Left ventricle myocardium inferior (tissue), 1 donor: ENCODE data around the gene REC114. TPM values are rescaled to one million over a fixed set of nuclear protein-coding genes. Genes with fewer than 3 reads are reported as not detected.

Experiments used
- DNase-seq: peaks from one replicate; pipeline ENCODE4 v3.0.0-alpha.2; 2020
- H3K27ac ChIP-seq: fragments of 200-600 bp; replicated peaks from 2 replicates; pipeline ENCODE4 v1.8.0; 2021
- H3K27me3 ChIP-seq: fragments of 200-600 bp; 2 replicates; pipeline ENCODE4 v1.8.0; 2021; ENCODE audit warnings: low read depth
- H3K36me3 ChIP-seq: fragments of 200-600 bp; 2 replicates; pipeline ENCODE4 v1.8.0; 2021
- H3K4me1 ChIP-seq: fragments of 200-600 bp; 2 replicates; pipeline ENCODE4 v1.8.0; 2021
- H3K4me3 ChIP-seq: fragments of 200-600 bp; 2 replicates; pipeline ENCODE4 v1.8.0; 2021; ENCODE audit warnings: mild to moderate bottlenecking, moderate library complexity
- H3K9me3 ChIP-seq: fragments of 200-600 bp; replicated peaks from 2 replicates; pipeline ENCODE4 v1.8.0; 2021
- intact Hi-C: fragments of 100-400 bp; cut with micrococcal nuclease; formaldehyde crosslinking; loops from one replicate; pipeline ENCODE4 v1.11.0; 2022
- total RNA-seq: library from RNA; stranded (reverse); fragmentation: NEBNext Ultra II Directional; extraction: Animal tissue kit (Norgen Biotek cat#: 25700); gene quantifications from one replicate; pipeline ENCODE4 v1.2.1, GENCODE V29; 2021
- TF ChIP-seq, protein P1 (sequence below): fragments of 200-600 bp; IDR thresholded peaks from 2 replicates; pipeline ENCODE4 v1.8.0; 2021; ENCODE audit warnings: antibody characterized with exemption, mild to moderate bottlenecking, borderline replicate concordance
- donor health status: DM: no; HTN: yes; CAD: no; lungs with severe emphysema.

Gene REC114
- total RNA-seq, 1 donor from 2014 or later = 1.4 TPM

DNA sequence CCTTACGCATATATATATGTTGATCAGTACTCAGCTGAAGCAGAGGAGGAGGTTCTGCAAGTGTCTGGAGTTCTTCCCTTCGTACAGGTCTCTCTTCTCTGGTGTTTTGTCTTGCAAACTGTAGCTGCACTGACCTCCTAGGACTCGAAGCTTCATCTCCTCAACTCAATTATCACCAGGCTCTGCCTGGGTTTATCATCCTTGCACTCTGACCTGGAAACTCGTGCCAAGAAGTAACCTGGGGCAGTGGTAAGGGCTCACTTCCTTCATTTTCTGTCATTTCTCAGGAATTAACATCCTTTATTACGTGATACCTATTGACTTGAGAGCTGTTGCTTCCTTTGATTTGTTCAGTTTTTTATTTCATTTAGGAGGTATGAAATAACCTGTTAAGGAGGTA is 14.4 kb downstream of the REC114 start:
- Histone ChIP-seq H3K9me3 (peaks cover 5% of the 10 kb centered on the region), H3K27me3 (peaks cover 2% of the 10 kb centered on the region), H3K36me3 (no peaks in the 10 kb centered on the region), H3K4me1 (peaks cover 11% of the 10 kb centered on the region), H3K27ac (no peak overlapping the region), H3K4me3 (no peak overlapping the region)
- no peak for DNase-seq
- TF ChIP-seq, protein P1, sequence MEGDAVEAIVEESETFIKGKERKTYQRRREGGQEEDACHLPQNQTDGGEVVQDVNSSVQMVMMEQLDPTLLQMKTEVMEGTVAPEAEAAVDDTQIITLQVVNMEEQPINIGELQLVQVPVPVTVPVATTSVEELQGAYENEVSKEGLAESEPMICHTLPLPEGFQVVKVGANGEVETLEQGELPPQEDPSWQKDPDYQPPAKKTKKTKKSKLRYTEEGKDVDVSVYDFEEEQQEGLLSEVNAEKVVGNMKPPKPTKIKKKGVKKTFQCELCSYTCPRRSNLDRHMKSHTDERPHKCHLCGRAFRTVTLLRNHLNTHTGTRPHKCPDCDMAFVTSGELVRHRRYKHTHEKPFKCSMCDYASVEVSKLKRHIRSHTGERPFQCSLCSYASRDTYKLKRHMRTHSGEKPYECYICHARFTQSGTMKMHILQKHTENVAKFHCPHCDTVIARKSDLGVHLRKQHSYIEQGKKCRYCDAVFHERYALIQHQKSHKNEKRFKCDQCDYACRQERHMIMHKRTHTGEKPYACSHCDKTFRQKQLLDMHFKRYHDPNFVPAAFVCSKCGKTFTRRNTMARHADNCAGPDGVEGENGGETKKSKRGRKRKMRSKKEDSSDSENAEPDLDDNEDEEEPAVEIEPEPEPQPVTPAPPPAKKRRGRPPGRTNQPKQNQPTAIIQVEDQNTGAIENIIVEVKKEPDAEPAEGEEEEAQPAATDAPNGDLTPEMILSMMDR = no peak
- intact Hi-C loops = no loop called here

DNA sequence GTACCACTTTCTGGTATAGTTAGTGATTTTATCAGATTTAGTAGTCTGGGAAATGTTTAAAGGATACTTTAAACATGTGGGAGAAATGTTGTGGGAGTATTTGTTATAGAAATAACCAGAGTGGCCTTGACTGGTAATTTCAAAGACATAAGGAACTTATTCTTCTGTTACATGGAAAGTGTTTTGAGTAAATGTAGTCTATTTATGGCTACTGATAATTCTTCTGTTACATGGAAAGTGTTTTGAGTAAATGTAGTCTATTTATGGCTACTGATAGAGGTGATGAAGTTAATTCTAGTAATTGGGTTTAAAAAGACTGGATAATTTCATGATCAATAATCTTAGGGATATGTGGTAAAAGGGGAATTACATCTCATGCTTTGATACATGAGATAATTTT is 17.7 kb downstream of the REC114 start:
- no peaks in the 10 kb centered on the region for H3K36me3 ChIP-seq
- DNase-seq = no peak
- no peak overlapping the region for H3K4me3 ChIP-seq
- TF ChIP-seq, protein P1 = no peak
- H3K27me3 ChIP-seq = peaks cover 4% of the 10 kb centered on the region
- intact Hi-C loops = no loop called here
- H3K4me1 ChIP-seq = peaks cover 11% of the 10 kb centered on the region
- no peak overlapping the region for H3K27ac ChIP-seq
- H3K9me3 ChIP-seq = no peaks in the 10 kb centered on the region

DNA sequence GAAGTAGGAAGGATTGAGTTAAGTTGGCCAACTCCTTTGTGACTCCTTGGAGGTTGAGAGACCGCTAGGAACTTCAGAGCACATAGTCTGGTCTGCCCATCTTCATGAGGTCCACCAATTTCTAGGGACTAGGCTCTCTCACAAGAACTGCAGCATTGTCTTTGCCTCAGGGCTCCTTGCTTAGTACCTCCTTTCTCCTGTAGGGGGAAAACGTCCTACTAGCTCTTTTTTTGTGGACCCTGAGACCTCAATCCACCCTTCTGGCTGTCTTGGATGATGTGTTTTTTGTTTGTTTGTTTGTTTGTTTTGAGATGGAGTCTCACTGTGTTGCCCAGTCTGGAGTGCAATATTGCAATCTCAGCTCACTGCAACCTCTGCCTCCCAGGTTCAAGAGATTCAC is 21.6 kb downstream of the REC114 start:
- intact Hi-C loops = no loop called here
- H3K4me1 ChIP-seq = peaks cover 11% of the 10 kb centered on the region
- peaks cover 8% of the 10 kb centered on the region for H3K27me3 ChIP-seq
- no peak for DNase-seq
- H3K36me3 ChIP-seq = no peaks in the 10 kb centered on the region
- TF ChIP-seq, protein P1 = no peak
- H3K4me3 ChIP-seq = no peak overlapping the region
- no peaks in the 10 kb centered on the region for H3K9me3 ChIP-seq
- no peak overlapping the region for H3K27ac ChIP-seq

DNA sequence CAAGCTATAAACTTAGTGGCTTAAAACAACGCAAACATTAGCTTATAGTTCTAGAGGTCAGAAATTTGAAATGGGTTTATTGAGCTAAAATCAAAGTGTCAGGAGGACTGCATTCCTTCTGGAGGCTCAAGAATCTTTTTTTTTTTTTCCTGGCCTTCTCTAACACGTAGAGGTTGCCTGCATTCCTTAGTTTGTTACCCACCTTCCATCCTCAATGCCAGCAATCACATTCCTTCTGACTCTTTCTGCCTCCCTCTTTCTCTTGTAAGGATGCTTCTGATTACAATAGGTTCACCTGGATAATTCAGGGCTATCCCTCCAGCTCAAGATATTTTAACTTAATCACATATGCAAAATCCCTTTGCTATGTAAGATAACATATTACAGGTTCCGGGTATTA is 24.8 kb downstream of the REC114 start:
- Histone ChIP-seq H3K9me3 (no peaks in the 10 kb centered on the region), H3K27ac (no peak overlapping the region), H3K27me3 (peaks cover 7% of the 10 kb centered on the region), H3K4me3 (no peak overlapping the region), H3K36me3 (no peaks in the 10 kb centered on the region), H3K4me1 (no peaks in the 10 kb centered on the region)
- intact Hi-C loops = no loop called here
- TF ChIP-seq, protein P1 = no peak
- DNase-seq = no peak

DNA sequence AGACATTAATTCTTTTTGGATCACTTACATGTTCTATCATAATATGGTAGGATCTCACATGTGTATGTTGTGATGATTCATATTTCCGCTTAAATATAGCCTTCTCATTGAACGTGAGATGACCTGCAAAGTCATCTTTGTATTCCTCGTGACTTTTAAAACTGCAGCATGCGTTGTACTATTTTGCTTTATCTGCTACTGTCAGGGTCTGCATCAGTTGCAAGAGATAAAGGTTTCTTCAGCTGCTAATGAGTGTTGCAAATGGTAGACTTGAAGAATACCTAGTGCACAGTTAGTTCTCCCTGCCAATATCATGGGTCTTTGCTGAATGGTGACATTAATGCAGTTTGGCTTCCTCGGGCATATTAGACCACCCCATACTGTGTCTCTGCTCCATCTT is 31.8 kb downstream of the REC114 start:
- Histone ChIP-seq H3K9me3 (peaks cover 4% of the 10 kb centered on the region), H3K27ac (no peak overlapping the region), H3K27me3 (peaks cover 4% of the 10 kb centered on the region), H3K4me1 (no peaks in the 10 kb centered on the region), H3K36me3 (no peaks in the 10 kb centered on the region), H3K4me3 (no peak overlapping the region)
- intact Hi-C loops = no loop called here
- TF ChIP-seq, protein P1 = no peak
- no peak for DNase-seq
